OCI-LY3 (cell line): ENCODE data around the gene CHID1.

ENCODE experiments used
- CTCF ChIP-seq: fragments of 200-600, 300-600 bp; sonication (generic); IDR thresholded peaks from 2 replicates; pipeline ENCODE4 v1.5.1; 2014; ENCODE audit warnings: antibody characterized with exemption, low read length, low read depth
- EZH2phosphoT487 ChIP-seq: fragments of 200-600 bp; shearing (Covaris generic); IDR thresholded peaks from 2 replicates; pipeline ENCODE4 v1.6.1; 2018; ENCODE audit warnings: antibody characterized with exemption, mixed run types, low read depth

GRCh38 chr11:872799-873198, 37.8 kb downstream of the CHID1 start:
- TF ChIP-seq CTCF (no peak), EZH2phosphoT487 (no peak)
